HG03159 (cell line): ENCODE measurements around the gene VSTM2L.

ENCODE experiments used
- ATAC-seq: cut with Tn5 transposase; IDR thresholded peaks from one replicate; pipeline ENCODE4 v1.9.1; 2021; ENCODE audit warnings: mild to moderate bottlenecking, moderate library complexity; ENCODE audit not compliant: unreplicated experiment

The VSTM2L gene

GRCh38 chr20:37936041-37936440 lies 33.1 kb downstream of the VSTM2L start:
- ATAC-seq = no peak

GRCh38 chr20:37936451-37936850 lies 33.5 kb downstream of the VSTM2L start:
- no peak for ATAC-seq

GRCh38 chr20:37937686-37938085 lies 34.8 kb downstream of the VSTM2L start:
- ATAC-seq = no peak

- ATAC-seq = no peak
Measured at GRCh38 chr20:37938181-37938750, 35.3 kb downstream of the VSTM2L start.

GRCh38 chr20:37938954-37939353 lies 36.0 kb downstream of the VSTM2L start:
- ATAC-seq = no peak

- no peak for ATAC-seq
Measured at GRCh38 chr20:37939701-37940560, 37.0 kb downstream of the VSTM2L start.

- no peak for ATAC-seq
Measured at GRCh38 chr20:37940858-37941257, 37.9 kb downstream of the VSTM2L start.

GRCh38 chr20:37941332-37941731 lies 38.4 kb downstream of the VSTM2L start:
- ATAC-seq = no peak

- ATAC-seq = no peak
Measured at GRCh38 chr20:37941992-37942391, 39.1 kb downstream of the VSTM2L start.

- ATAC-seq = no peak
Measured at GRCh38 chr20:37943033-37943432, 40.1 kb downstream of the VSTM2L start.

- no peak for ATAC-seq
Measured at GRCh38 chr20:37943501-37944455, 40.9 kb downstream of the VSTM2L start.

GRCh38 chr20:37944456-37944981 lies 41.6 kb downstream of the VSTM2L start:
- ATAC-seq = no peak

GRCh38 chr20:37945091-37945547 lies 42.2 kb downstream of the VSTM2L start:
- no peak for ATAC-seq

GRCh38 chr20:37946946-37947345 lies 44.0 kb downstream of the VSTM2L start:
- no peak for ATAC-seq

- ATAC-seq = no peak
Measured at GRCh38 chr20:37947943-37948342, 45.0 kb downstream of the VSTM2L start.

GRCh38 chr20:37948956-37949355 lies 46.0 kb downstream of the VSTM2L start:
- no peak for ATAC-seq

- no peak for ATAC-seq
Measured at GRCh38 chr20:37954190-37954589, 51.3 kb downstream of the VSTM2L start.

GRCh38 chr20:37954626-37955025 lies 51.7 kb downstream of the VSTM2L start:
- ATAC-seq = no peak

- ATAC-seq = no peak
Measured at GRCh38 chr20:37955511-37955910, 52.6 kb downstream of the VSTM2L start.

GRCh38 chr20:37956107-37956585 lies 53.2 kb downstream of the VSTM2L start:
- no peak for ATAC-seq
